Erythroblast (primary cell): ENCODE results near the gene EEF1E1.

Experiments used
- GATA1 ChIP-seq: IDR thresholded peaks from 2 replicates; pipeline ENCODE4 v1.6.1; 2011; ENCODE audit warnings: low read depth, mild to moderate bottlenecking, control low read depth, low read length, moderate library complexity
- POLR2A ChIP-seq: IDR thresholded peaks from 2 replicates; pipeline ENCODE4 v1.6.1; 2011; ENCODE audit warnings: mild to moderate bottlenecking, low read length

DNA sequence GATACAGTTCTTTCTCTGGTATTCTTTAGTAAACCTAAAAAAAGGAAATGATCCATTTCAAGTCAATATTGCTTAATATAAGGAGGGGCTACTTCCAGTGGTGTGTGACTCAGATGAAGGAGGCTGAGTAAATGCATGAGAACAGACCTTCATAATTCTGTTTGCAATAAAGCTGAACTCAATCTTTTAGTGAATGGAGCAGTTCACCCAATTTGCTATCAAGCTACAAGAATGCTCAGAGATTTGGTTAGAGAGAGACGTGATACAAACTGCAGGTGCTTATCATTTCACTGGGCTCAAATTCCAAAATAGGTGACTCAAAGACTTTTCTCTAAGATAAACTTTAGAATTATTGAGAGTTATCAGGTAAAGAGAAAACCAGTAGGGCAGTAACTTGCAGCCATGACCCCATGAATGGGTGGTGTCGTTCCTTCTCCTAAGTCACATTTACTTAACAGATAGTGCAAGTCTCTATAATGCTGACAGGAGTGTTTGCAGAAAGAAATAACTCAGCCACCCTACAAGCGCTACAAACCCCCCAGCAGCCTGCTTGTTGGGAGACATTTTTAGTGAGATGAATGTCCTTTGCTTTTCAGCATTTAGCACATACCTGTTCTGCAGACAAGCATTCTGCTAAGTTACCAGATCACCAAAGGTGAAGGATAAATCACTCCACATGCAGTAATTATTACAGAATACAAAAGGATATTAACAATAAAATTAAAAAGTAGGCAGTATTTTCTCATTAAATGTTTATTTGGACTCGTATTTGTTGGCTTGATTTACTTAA is 21.8 kb downstream of the EEF1E1 start:
- no peak for TF ChIP-seq POLR2A
- TF ChIP-seq GATA1 = no peak
